Testis (tissue), 3 donors: Measurements from ENCODE around the gene DRG2. TPM values are rescaled to one million over a fixed set of nuclear protein-coding genes. Genes with fewer than 3 reads are reported as not detected.

ENCODE experiments used
- DNase-seq: peaks from one replicate; pipeline ENCODE4 v3.0.0-alpha.2; 2019
- H3K27ac ChIP-seq, 2 donors: fragments of 200-600 bp; sonication (generic); one replicate each; pipeline ENCODE4 v1.5.1; 2019
- H3K27me3 ChIP-seq: fragments of 200-600 bp; sonication (generic); one replicate; pipeline ENCODE4 v1.5.1; 2019
- H3K36me3 ChIP-seq: fragments of 200-600 bp; sonication (generic); one replicate; pipeline ENCODE4 v1.5.1; 2017; ENCODE audit warnings: low read depth; ENCODE audit errors: missing control alignments
- H3K4me1 ChIP-seq: fragments of 200-600 bp; sonication (generic); one replicate; pipeline ENCODE4 v1.5.1; 2019
- H3K4me3 ChIP-seq, 2 donors: fragments of 200-600 bp; sonication (generic); one replicate each; pipeline ENCODE4 v1.5.1; 2017 to 2019
- H3K9me3 ChIP-seq: fragments of 200-600 bp; sonication (generic); one replicate; pipeline ENCODE4 v1.5.1; 2017
- CTCF ChIP-seq, 3 experiments: fragments of 450-650 bp in 2 of 3; fragments of 200-600 bp in 1 of 3; sonication (generic) in 1 of 3; IDR thresholded peaks; one replicate each; pipeline ENCODE4 v1.5.1; 2016 to 2019; ENCODE audit warnings: antibody characterized with exemption in 3 of 3, mild to moderate bottlenecking in 2 of 3, moderate library complexity in 1 of 3
- POLR2A ChIP-seq: fragments of 450-650 bp; IDR thresholded peaks from one replicate; pipeline ENCODE4 v1.6.1; 2017; ENCODE audit warnings: antibody characterized with exemption, mild to moderate bottlenecking, moderate library complexity
- WGBS, 2 donors: methylation state at CpG; one replicate each; pipeline ENCODE4 v1.1.5; 2018; 5-methylcytosine and 5-hydroxymethylcytosine counted together
- intact Hi-C: fragments of 100-400 bp; cut with DNase I; formaldehyde crosslinking; loops from one replicate; pipeline ENCODE4 v1.15.1; 2023; ENCODE audit warnings: low total_unique reads
- polyA plus RNA-seq: library from polyadenylated mRNA; stranded (reverse); fragments of 350-450 nt; fragmentation: Illumina TruSeq; extraction: RNeasy Lipid Tissue Mini Kit (QIAGEN cat#74804); gene quantifications from one replicate; pipeline ENCODE4 v1.2.3, GENCODE V29; 2014; ENCODE audit warnings: low read depth, low replicate concordance; ENCODE audit not compliant: insufficient read depth
- total RNA-seq, 2 donors: library from RNA; depleted of rRNA; stranded (reverse); fragments of >200 nt; gene quantifications; one replicate each; pipeline ENCODE4 v1.2.3, GENCODE V29; 2016

DRG2 gene
- total and polyA plus RNA-seq, 3 donors from 2014 or later, result 26.0 to 43.1 (median 42.9) TPM

- H3K27me3 ChIP-seq, result no peaks in the 10 kb centered on the region
- no peaks in the 10 kb centered on the region for H3K4me1 ChIP-seq
- 83 to 86% methylated on average over 5 of the region's 5 CpGs for WGBS, 2 donors
- TF ChIP-seq CTCF (IDR thresholded peaks at IDR 0.05) (no peak), POLR2A (no peak)
- intact Hi-C loops, result no loop called here
- H3K9me3 ChIP-seq, result no peaks in the 10 kb centered on the region
- no peak overlapping the region for H3K4me3 ChIP-seq
- H3K36me3 ChIP-seq, result no peaks in the 10 kb centered on the region
- DNase-seq, result no peak
- H3K27ac ChIP-seq, result no peak overlapping the region
These were observed 28.5 kb upstream of the DRG2 start for GRCh38 chr17:18059283-18059682.

GRCh38 chr17:18064053-18064452 lies 23.7 kb upstream of the DRG2 start:
- H3K4me1 ChIP-seq, result no peaks in the 10 kb centered on the region
- TF ChIP-seq POLR2A (no peak), CTCF (IDR thresholded peaks at IDR 0.05) (no peak)
- H3K36me3 ChIP-seq, result no peaks in the 10 kb centered on the region
- intact Hi-C loops, result no loop called here
- H3K4me3 ChIP-seq, result no peak overlapping the region
- no peak for DNase-seq
- H3K27me3 ChIP-seq, result no peaks in the 10 kb centered on the region
- 80 to 86% methylated on average over 2 of the region's 2 CpGs for WGBS, 2 donors
- no peaks in the 10 kb centered on the region for H3K9me3 ChIP-seq
- H3K27ac ChIP-seq, result no peak overlapping the region

GRCh38 chr17:18065546-18065945 lies 22.2 kb upstream of the DRG2 start:
- Histone ChIP-seq H3K9me3 (no peaks in the 10 kb centered on the region), H3K4me3 (no peak overlapping the region), H3K4me1 (no peaks in the 10 kb centered on the region), H3K27ac (no peak overlapping the region), H3K36me3 (no peaks in the 10 kb centered on the region), H3K27me3 (no peaks in the 10 kb centered on the region)
- WGBS, 2 donors, result 95 to 99% methylated on average over 10 to 11 of the region's 11 CpGs
- no peak for TF ChIP-seq CTCF (IDR thresholded peaks at IDR 0.05)
- TF ChIP-seq POLR2A, result no peak
- DNase-seq, result no peak
- intact Hi-C loops, result no loop called here

GRCh38 chr17:18066866-18067265 lies 20.9 kb upstream of the DRG2 start:
- H3K4me1 ChIP-seq, result no peaks in the 10 kb centered on the region
- H3K9me3 ChIP-seq, result no peaks in the 10 kb centered on the region
- no peak for DNase-seq
- no peaks in the 10 kb centered on the region for H3K36me3 ChIP-seq
- TF ChIP-seq POLR2A, result no peak
- no peak for TF ChIP-seq CTCF (IDR thresholded peaks at IDR 0.05)
- no peak overlapping the region for H3K27ac ChIP-seq
- H3K27me3 ChIP-seq, result no peaks in the 10 kb centered on the region
- 88 to 95% methylated on average over 3 to 4 of the region's 4 CpGs for WGBS, 2 donors
- intact Hi-C loops, result no loop called here
- H3K4me3 ChIP-seq, result no peak overlapping the region

- intact Hi-C loops, result no loop called here
- Histone ChIP-seq H3K9me3 (no peaks in the 10 kb centered on the region), H3K27me3 (no peaks in the 10 kb centered on the region), H3K4me3 (no peak overlapping the region), H3K4me1 (no peaks in the 10 kb centered on the region), H3K27ac (no peak overlapping the region), H3K36me3 (no peaks in the 10 kb centered on the region)
- WGBS, 2 donors, result 80 to 98% methylated on average over 2 of the region's 2 CpGs
- no peak for DNase-seq
- TF ChIP-seq CTCF (IDR thresholded peaks at IDR 0.05) (no peak), POLR2A (no peak)
These were observed 18.6 kb upstream of the DRG2 start for GRCh38 chr17:18069101-18069500.
